B cell (primary cell): ENCODE data around the gene CRTC2. TPM values are rescaled to one million over a fixed set of nuclear protein-coding genes. Genes with fewer than 3 reads are reported as not detected.
A peak's percentile ranks its signal among the peaks of the same experiment; 100 is the strongest.

ENCODE experiments used
- ATAC-seq: fragments of 200-7000 bp; cut with Tn5 transposase; one replicate; pipeline ENCODE4 v1.10.0; 2021; ENCODE audit warnings: low read depth, mild to moderate bottlenecking, moderate number of reproducible peaks, moderate library complexity
- CTCF ChIA-PET: fragments of 350-600 bp; sonication (Branson Sonifier 250); formaldehyde crosslinking; loops from one replicate; lab custom pipeline; 2021; ENCODE audit warnings: antibody characterized with exemption, inconsistent platforms; lab: Charles Lee
- POLR2A ChIA-PET: fragments of 350-600 bp; sonication (Branson Sonifier 250); formaldehyde crosslinking; loops from one replicate; lab custom pipeline; 2021; ENCODE audit warnings: antibody characterized with exemption; lab: Charles Lee
- DNase-seq: peaks from one replicate; pipeline ENCODE4 v3.0.0; 2013
- H2AFZ ChIP-seq: 2 replicates; pipeline ENCODE4 v1.6.1; 2012; ENCODE audit warnings: mild to moderate bottlenecking, low read depth, low read length; ENCODE audit not compliant: insufficient read depth, poor library complexity, severe bottlenecking
- H3K27ac ChIP-seq, 2 donors: 1 replicate in 1 of 2; 2 replicates in 1 of 2; pipeline ENCODE4 v1.5.1; 2012 to 2013; ENCODE audit warnings: low read length in 2 of 2, mild to moderate bottlenecking in 2 of 2, moderate library complexity in 1 of 2
- H3K27me3 ChIP-seq, 4 experiments: fragments of 200-600 bp in 1 of 4; sonication (generic) in 1 of 4; replicated peaks in 1 of 4; 1 replicate in 2 of 4; 2 replicates in 2 of 4; pipeline versions ENCODE4 v1.6.1 to v1.7.0; 2013 to 2016; ENCODE audit warnings: low read length in 3 of 4, mild to moderate bottlenecking in 2 of 4, mixed read lengths in 1 of 4, moderate library complexity in 1 of 4; ENCODE audit not compliant: insufficient read depth in 4 of 4, control insufficient read depth in 3 of 4; ENCODE audit errors: control extremely low read depth in 1 of 4
- H3K36me3 ChIP-seq, 2 experiments: replicated peaks in 1 of 2; 1 replicate in 1 of 2; 2 replicates in 1 of 2; pipeline versions ENCODE4 v1.6.1 to v1.7.1; 2013; ENCODE audit warnings: low read length in 1 of 2; ENCODE audit not compliant: insufficient read depth in 2 of 2, control insufficient read depth in 1 of 2; ENCODE audit errors: control extremely low read depth in 1 of 2, extremely low read depth in 1 of 2
- H3K4me1 ChIP-seq, 2 donors: fragments of 200-600 bp in 1 of 2; sonication (generic) in 1 of 2; 1 replicate in 1 of 2; 2 replicates in 1 of 2; pipeline versions ENCODE4 v1.5.1 to v1.6.1; 2013 to 2017; ENCODE audit warnings: low read length in 2 of 2; ENCODE audit not compliant: control insufficient read depth in 2 of 2, insufficient read depth in 2 of 2
- H3K4me2 ChIP-seq: replicated peaks from 2 replicates; pipeline ENCODE3; 2012; ENCODE audit warnings: mild to moderate bottlenecking, low read depth, low read length; ENCODE audit not compliant: poor library complexity, severe bottlenecking
- H3K4me3 ChIP-seq, 5 experiments: fragments of 200-600 bp in 1 of 5; sonication (generic) in 1 of 5; 1 replicate in 3 of 5; 2 replicates in 2 of 5; pipeline versions ENCODE4 v1.5.1 to v1.7.0; 2011 to 2016; ENCODE audit warnings: low read length in 4 of 5, mild to moderate bottlenecking in 4 of 5, low read depth in 2 of 5, control low read depth in 1 of 5, moderate library complexity in 1 of 5; ENCODE audit not compliant: insufficient read depth in 1 of 5; ENCODE audit errors: control extremely low read depth in 1 of 5, extremely low read depth in 1 of 5
- H3K79me2 ChIP-seq: fragments of 200-600 bp; sonication (generic); one replicate; pipeline ENCODE4 v1.6.0; 2016; ENCODE audit warnings: low read length; ENCODE audit not compliant: control insufficient read depth, insufficient read depth
- H3K9ac ChIP-seq: fragments of 200-600 bp; sonication (generic); 2 replicates; pipeline ENCODE4 v1.6.1; 2017; ENCODE audit warnings: mild to moderate bottlenecking, low read length, moderate library complexity
- H3K9me3 ChIP-seq, 3 donors: one replicate each; pipeline versions ENCODE4 v1.6.1 to v1.7.1; 2013; ENCODE audit warnings: low read length in 2 of 3; ENCODE audit not compliant: control insufficient read depth in 2 of 3, insufficient read depth in 1 of 3; ENCODE audit errors: control extremely low read depth in 1 of 3
- H4K20me1 ChIP-seq: 2 replicates; pipeline ENCODE4 v1.6.0; 2012; ENCODE audit warnings: mild to moderate bottlenecking, low read length; ENCODE audit not compliant: insufficient read depth, control insufficient read depth, poor library complexity, severe bottlenecking
- H3K27ac Mint-ChIP-seq: one replicate; pipeline ENCODE4 v1.8.0; 2021; ENCODE audit warnings: mixed read lengths
- H3K27me3 Mint-ChIP-seq: one replicate; pipeline ENCODE4 v1.8.0; 2021; ENCODE audit warnings: mixed read lengths
- H3K4me1 Mint-ChIP-seq: one replicate; pipeline ENCODE4 v1.8.0; 2021; ENCODE audit warnings: mixed read lengths
- H3K4me3 Mint-ChIP-seq: one replicate; pipeline ENCODE4 v1.8.0; 2021; ENCODE audit warnings: mixed read lengths
- H3K9me3 Mint-ChIP-seq: one replicate; pipeline ENCODE4 v1.8.0; 2022; ENCODE audit warnings: mixed read lengths; ENCODE audit not compliant: insufficient read depth
- CTCF ChIP-seq: fragments of 200-600 bp; IDR thresholded peaks from one replicate; pipeline ENCODE4 v1.8.0; 2022; ENCODE audit warnings: antibody characterized with exemption, mild to moderate bottlenecking
- EZH2 ChIP-seq: IDR thresholded peaks from 2 replicates; pipeline ENCODE4 v1.6.1; 2012; ENCODE audit warnings: borderline replicate concordance, low read depth, mild to moderate bottlenecking, moderate library complexity, low read length; ENCODE audit not compliant: insufficient read depth, poor library complexity, severe bottlenecking
- WGBS: methylation state at CpG from one replicate; pipeline ENCODE4 v1.1.5; 2013; ENCODE audit warnings: missing lambda C conversion rate; ENCODE audit not compliant: insufficient coverage; 5-methylcytosine and 5-hydroxymethylcytosine counted together
- intact Hi-C: fragments of 100-400 bp; cut with micrococcal nuclease; formaldehyde crosslinking; loops from one replicate; pipeline ENCODE4 v1.10.0; 2022
- polyA plus RNA-seq: library from polyadenylated mRNA; depleted of rRNA; stranded (reverse); fragments of >200 nt; gene quantifications from 2 replicates; pipeline ENCODE4 v1.2.3, GENCODE V29; 2012
- total RNA-seq, 2 donors: library from RNA; stranded (reverse); fragments of 120-200 nt in 1 of 2; gene quantifications; 1 replicate in 1 of 2; 2 replicates in 1 of 2; pipeline versions ENCODE4 v1.2.3 to v1.2.4, GENCODE V29; 2013 to 2022

The CRTC2 gene
- total and polyA plus RNA-seq, 2 donors (not counting 1 experiment from before 2014, with no cell fraction given): 94.6 to 157 TPM

DNA sequence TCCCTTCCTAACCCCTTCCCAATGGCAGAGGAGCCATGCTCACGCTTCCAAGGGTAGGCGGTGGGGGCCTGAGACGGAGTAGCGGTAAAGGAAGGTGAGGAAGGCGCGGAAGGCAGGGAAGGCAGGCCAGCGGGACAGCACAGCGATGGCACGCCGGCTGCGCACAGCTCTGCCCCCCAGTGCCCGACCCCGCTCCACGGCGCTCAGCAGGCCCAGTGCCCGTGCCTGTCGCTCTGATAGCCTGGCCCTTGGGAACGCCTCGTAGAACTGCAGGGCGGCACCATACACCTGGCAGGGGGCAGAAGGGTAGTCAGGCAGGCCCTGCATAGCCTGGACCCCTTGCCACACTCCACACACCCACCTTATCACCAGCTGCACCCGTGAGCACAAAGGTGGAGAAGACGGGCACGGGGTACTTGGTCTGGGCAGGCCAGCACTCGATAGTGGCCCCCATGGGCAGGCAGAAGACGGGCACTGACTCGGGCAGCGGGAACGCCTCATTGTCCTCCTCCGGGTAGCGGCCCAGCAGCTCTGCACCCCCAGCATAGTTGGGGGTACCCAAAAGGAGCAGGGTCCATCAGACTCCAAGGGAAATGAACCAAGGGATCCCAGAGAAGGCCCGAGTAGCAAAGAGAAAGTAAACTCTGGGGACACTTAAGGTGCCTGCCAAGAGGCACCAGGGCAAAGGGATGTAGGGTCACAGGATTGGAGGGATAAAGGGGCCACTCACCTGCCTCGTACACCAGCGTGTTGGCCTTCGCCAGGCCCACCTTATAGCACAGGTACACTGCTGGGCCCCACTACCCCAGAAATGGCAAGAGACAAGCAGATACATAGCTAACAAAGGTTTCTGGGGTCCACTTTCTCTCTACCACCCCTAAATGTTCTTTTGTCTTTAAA is 16.3 kb downstream of the CRTC2 start:
- Histone ChIP-seq H3K4me2 (no peak overlapping the region), H3K27me3 (no peaks in the 10 kb centered on the region), H2AFZ (no peak overlapping the region), H3K27ac (peak overlapping the region in 1 of 2 donors; percentile 51), H4K20me1 (peaks cover 47% of the 10 kb centered on the region), H3K79me2 (peaks cover 57% of the 10 kb centered on the region), H3K9ac (no peak overlapping the region), H3K36me3 (peaks cover 17 to 65% of the 10 kb centered on the region in 2 experiments), H3K4me3 (no peak overlapping the region), H3K4me1 (peaks cover 22 to 36% of the 10 kb centered on the region in 2 donors), H3K9me3 (no peaks in the 10 kb centered on the region)
- POLR2A ChIA-PET: no interaction called here
- intact Hi-C loops: no loop called here
- ATAC-seq: no peak
- no peak overlapping the region for H3K4me3 Mint-ChIP-seq
- CTCF ChIA-PET: no interaction called here
- no peak for TF ChIP-seq EZH2
- 97% methylated on average over 34 of the region's 34 CpGs for WGBS
- no peak for DNase-seq
- H3K27me3 Mint-ChIP-seq: no peaks in the 10 kb centered on the region
- H3K27ac Mint-ChIP-seq: no peak overlapping the region
- H3K9me3 Mint-ChIP-seq: no peaks in the 10 kb centered on the region
- H3K4me1 Mint-ChIP-seq: peaks cover 40% of the 10 kb centered on the region

DNA sequence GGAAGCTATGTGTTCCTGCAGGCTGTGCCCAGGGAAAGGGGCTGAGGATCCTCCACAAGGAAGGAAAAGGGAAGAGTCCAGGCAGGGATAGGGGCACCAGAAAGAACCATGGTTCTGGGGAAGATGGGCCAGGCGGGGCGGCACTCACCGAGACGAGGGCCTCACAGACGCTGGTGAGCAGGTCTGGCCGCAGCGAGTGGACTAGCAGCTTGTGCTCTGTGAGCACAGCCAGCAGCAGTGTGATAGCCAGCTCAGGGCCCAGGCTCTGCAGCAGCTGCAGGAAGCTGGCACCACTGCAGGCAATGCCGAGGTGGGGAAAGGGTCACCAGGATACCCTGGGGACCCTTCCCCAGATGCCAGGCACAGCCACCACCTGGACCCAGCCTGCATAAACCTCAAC is 17.7 kb downstream of the CRTC2 start:
- Histone ChIP-seq H2AFZ (no peak overlapping the region), H3K79me2 (peaks cover 69% of the 10 kb centered on the region), H4K20me1 (peaks cover 55% of the 10 kb centered on the region), H3K4me2 (no peak overlapping the region), H3K27ac (no peak overlapping the region), H3K9me3 (no peaks in the 10 kb centered on the region), H3K36me3 (peaks cover 21 to 78% of the 10 kb centered on the region in 2 experiments), H3K4me3 (no peak overlapping the region), H3K9ac (no peak overlapping the region), H3K4me1 (peaks cover 17 to 31% of the 10 kb centered on the region in 2 donors), H3K27me3 (no peaks in the 10 kb centered on the region)
- H3K4me1 Mint-ChIP-seq: peaks cover 35% of the 10 kb centered on the region
- H3K27ac Mint-ChIP-seq: peak overlapping the region; percentile 60
- no peaks in the 10 kb centered on the region for H3K9me3 Mint-ChIP-seq
- no peak for DNase-seq
- H3K4me3 Mint-ChIP-seq: no peak overlapping the region
- CTCF ChIA-PET: interaction anchor here (1.3 kb wide), 1 partner anchor 26 kb away, joined by 3 read pairs; no protein-coding TSS in a partner anchor
- no peaks in the 10 kb centered on the region for H3K27me3 Mint-ChIP-seq
- TF ChIP-seq EZH2 (no peak), CTCF (no peak)
- POLR2A ChIA-PET: no interaction called here
- ATAC-seq: no peak
- intact Hi-C loops: no loop called here
- 96% methylated on average over 8 of the region's 8 CpGs for WGBS
